Measurements from ENCODE around the gene EPG5. TPM values are rescaled to one million over a fixed set of nuclear protein-coding genes. Genes with fewer than 3 reads are reported as not detected.
"Not testable (repeated sequence)": the region's sequence is repeated elsewhere in the genome, so short reads cannot be mapped to it uniquely, and the experiment has no call there.

Gene EPG5
- 26.1 TPM for total RNA-seq

- FAIRE-seq = no peak
These were observed at the start of gene EPG5 for GRCh38 chr18:45967007-45967706. TSS of gene EPG5 (minus strand) at chr18:45967329. CDS start at chr18:45967239, 90 bp downstream.

GRCh38 chr18:46013484-46014189 lies 46.5 kb upstream of the EPG5 start:
- FAIRE-seq = no peak
- DNase-seq (ENCODE audit: low spot score in 2 of 2) = no peak

More at GRCh38 chr18:45967007-45967706, at the start of gene EPG5:
- DNase-seq (ENCODE audit: low spot score in 2 of 2) = peak; percentile 69 to 85

GRCh38 chr18:46010676-46011075 lies 43.5 kb upstream of the EPG5 start:
- no peak for DNase-seq (ENCODE audit: low spot score in 2 of 2)
- FAIRE-seq = no peak

- no peak for FAIRE-seq
- DNase-seq (ENCODE audit: low spot score in 2 of 2) = no peak
These were observed 42.9 kb upstream of the EPG5 start for GRCh38 chr18:46010050-46010449.

GRCh38 chr18:46009125-46009840 lies 42.2 kb upstream of the EPG5 start:
- peak; percentile 3 for FAIRE-seq

GRCh38 chr18:46008531-46008930 lies 41.4 kb upstream of the EPG5 start:
- FAIRE-seq = no peak
- no peak for DNase-seq (ENCODE audit: low spot score in 2 of 2)

More at GRCh38 chr18:46009125-46009840, 42.2 kb upstream of the EPG5 start:
- DNase-seq (ENCODE audit: low spot score in 2 of 2) = no peak

- DNase-seq (ENCODE audit: low spot score in 2 of 2) (no peak), FAIRE-seq (no peak)
These were observed 40.0 kb upstream of the EPG5 start for GRCh38 chr18:46007165-46007564.

GRCh38 chr18:46002934-46003333 lies 35.8 kb upstream of the EPG5 start:
- DNase-seq (ENCODE audit: low spot score in 2 of 2) (no peak), FAIRE-seq (no peak)

- DNase-seq (ENCODE audit: low spot score in 2 of 2) (no peak), FAIRE-seq (no peak)
These were observed 34.8 kb upstream of the EPG5 start for GRCh38 chr18:46001892-46002291.

- FAIRE-seq (no peak), DNase-seq (ENCODE audit: low spot score in 2 of 2) (no peak)
These were observed 33.9 kb upstream of the EPG5 start for GRCh38 chr18:46001074-46001473.

GRCh38 chr18:45999536-45999935 lies 32.4 kb upstream of the EPG5 start:
- no peak for DNase-seq (ENCODE audit: low spot score in 2 of 2)
- no peak for FAIRE-seq

GRCh38 chr18:45998244-45998643 lies 31.1 kb upstream of the EPG5 start:
- FAIRE-seq (no peak), DNase-seq (ENCODE audit: low spot score in 2 of 2) (no peak)

- no peak for FAIRE-seq
- DNase-seq (ENCODE audit: low spot score in 2 of 2) = no peak
These were observed 30.6 kb upstream of the EPG5 start for GRCh38 chr18:45997700-45998151.

- FAIRE-seq (no peak), DNase-seq (ENCODE audit: low spot score in 2 of 2) (no peak)
These were observed 28.3 kb upstream of the EPG5 start for GRCh38 chr18:45995461-45995860.

- no peak for DNase-seq (ENCODE audit: low spot score in 2 of 2)
- FAIRE-seq = no peak
These were observed 26.3 kb upstream of the EPG5 start for GRCh38 chr18:45993438-45993837.

- DNase-seq (ENCODE audit: low spot score in 2 of 2); FAIRE-seq: not testable (repeated sequence)
These were observed 25.4 kb upstream of the EPG5 start for GRCh38 chr18:45992527-45992926.

GRCh38 chr18:45991788-45992187 lies 24.7 kb upstream of the EPG5 start:
- DNase-seq (ENCODE audit: low spot score in 2 of 2) (no peak), FAIRE-seq (no peak)

GRCh38 chr18:45984546-45985235 lies 17.6 kb upstream of the EPG5 start:
- FAIRE-seq (no peak), DNase-seq (ENCODE audit: low spot score in 2 of 2) (no peak)

- DNase-seq (ENCODE audit: low spot score in 2 of 2) (no peak), FAIRE-seq (no peak)
These were observed 14.7 kb upstream of the EPG5 start for GRCh38 chr18:45981821-45982220.

GRCh38 chr18:45980229-45980628 lies 13.1 kb upstream of the EPG5 start:
- no peak for FAIRE-seq

GRCh38 chr18:45978084-45978483 lies 11.0 kb upstream of the EPG5 start:
- FAIRE-seq (no peak), DNase-seq (ENCODE audit: low spot score in 2 of 2) (no peak)

More at GRCh38 chr18:45980229-45980628, 13.1 kb upstream of the EPG5 start:
- DNase-seq (ENCODE audit: low spot score in 2 of 2) = no peak

All from frontal cortex (tissue), 4 donors.